ENCODE results near the gene DLG2.
"Not testable (repeated sequence)": the region's sequence is repeated elsewhere in the genome, so short reads cannot be mapped to it uniquely, and the experiment has no call there.

The DLG2 gene

GRCh38 chr11:83768489-83768888 is 1858.7 kb downstream of the DLG2 start:
- H3K27me3 ChIP-seq (ENCODE audit: control insufficient read depth, insufficient read depth, low read length): no peaks in the 10 kb centered on the region
- H3K4me3 ChIP-seq (ENCODE audit: low read depth, low read length): no peak overlapping the region
- no peak overlapping the region for H3K9ac ChIP-seq (ENCODE audit: low read depth, low read length)
- H3K4me1 ChIP-seq (ENCODE audit: control insufficient read depth, insufficient read depth, low read length): no peaks in the 10 kb centered on the region
- no peaks in the 10 kb centered on the region for H3K36me3 ChIP-seq (ENCODE audit: control insufficient read depth, insufficient read depth, low read length)
- H3K9me3 ChIP-seq (ENCODE audit: control insufficient read depth, insufficient read depth, low read length): no peaks in the 10 kb centered on the region

GRCh38 chr11:83766932-83767331 is 1860.2 kb downstream of the DLG2 start:
- Histone ChIP-seq H3K27me3 (ENCODE audit: control insufficient read depth, insufficient read depth, low read length) (no peaks in the 10 kb centered on the region), H3K4me3 (ENCODE audit: low read depth, low read length) (no peak overlapping the region), H3K9me3 (ENCODE audit: control insufficient read depth, insufficient read depth, low read length) (no peaks in the 10 kb centered on the region), H3K36me3 (ENCODE audit: control insufficient read depth, insufficient read depth, low read length) (no peaks in the 10 kb centered on the region), H3K4me1 (ENCODE audit: control insufficient read depth, insufficient read depth, low read length) (no peaks in the 10 kb centered on the region), H3K9ac (ENCODE audit: low read depth, low read length) (no peak overlapping the region)

GRCh38 chr11:83764643-83765042 is 1862.5 kb downstream of the DLG2 start:
- Histone ChIP-seq H3K9ac (ENCODE audit: low read depth, low read length) (no peak overlapping the region), H3K36me3 (ENCODE audit: control insufficient read depth, insufficient read depth, low read length) (no peaks in the 10 kb centered on the region), H3K4me1 (ENCODE audit: control insufficient read depth, insufficient read depth, low read length) (no peaks in the 10 kb centered on the region), H3K4me3 (ENCODE audit: low read depth, low read length) (no peak overlapping the region), H3K27me3 (ENCODE audit: control insufficient read depth, insufficient read depth, low read length) (no peaks in the 10 kb centered on the region), H3K9me3 (ENCODE audit: control insufficient read depth, insufficient read depth, low read length) (no peaks in the 10 kb centered on the region)

GRCh38 chr11:83760932-83761331 is 1866.2 kb downstream of the DLG2 start:
- H3K27me3 ChIP-seq (ENCODE audit: control insufficient read depth, insufficient read depth, low read length): no peaks in the 10 kb centered on the region
- H3K9me3 ChIP-seq (ENCODE audit: control insufficient read depth, insufficient read depth, low read length): no peaks in the 10 kb centered on the region
- H3K4me3 ChIP-seq (ENCODE audit: low read depth, low read length): no peak overlapping the region
- H3K4me1 ChIP-seq (ENCODE audit: control insufficient read depth, insufficient read depth, low read length): no peaks in the 10 kb centered on the region
- no peak overlapping the region for H3K9ac ChIP-seq (ENCODE audit: low read depth, low read length)
- no peaks in the 10 kb centered on the region for H3K36me3 ChIP-seq (ENCODE audit: control insufficient read depth, insufficient read depth, low read length)

GRCh38 chr11:83759148-83759547 is 1868.0 kb downstream of the DLG2 start:
- Histone ChIP-seq H3K27me3 (ENCODE audit: control insufficient read depth, insufficient read depth, low read length) (no peaks in the 10 kb centered on the region), H3K4me3 (ENCODE audit: low read depth, low read length) (no peak overlapping the region), H3K9me3 (ENCODE audit: control insufficient read depth, insufficient read depth, low read length) (no peaks in the 10 kb centered on the region), H3K4me1 (ENCODE audit: control insufficient read depth, insufficient read depth, low read length) (no peaks in the 10 kb centered on the region), H3K36me3 (ENCODE audit: control insufficient read depth, insufficient read depth, low read length) (no peaks in the 10 kb centered on the region), H3K9ac (ENCODE audit: low read depth, low read length) (no peak overlapping the region)

- H3K4me3 ChIP-seq (ENCODE audit: low read depth, low read length): no peak overlapping the region
- no peaks in the 10 kb centered on the region for H3K36me3 ChIP-seq (ENCODE audit: control insufficient read depth, insufficient read depth, low read length)
- H3K27me3 ChIP-seq (ENCODE audit: control insufficient read depth, insufficient read depth, low read length): no peaks in the 10 kb centered on the region
- H3K9ac ChIP-seq (ENCODE audit: low read depth, low read length): no peak overlapping the region
- no peaks in the 10 kb centered on the region for H3K4me1 ChIP-seq (ENCODE audit: control insufficient read depth, insufficient read depth, low read length)
- no peaks in the 10 kb centered on the region for H3K9me3 ChIP-seq (ENCODE audit: control insufficient read depth, insufficient read depth, low read length)
Observed at GRCh38 chr11:83751041-83751440, 1876.1 kb downstream of the DLG2 start.

GRCh38 chr11:83746921-83747585 is 1880.1 kb downstream of the DLG2 start:
- Histone ChIP-seq H3K27me3 (ENCODE audit: control insufficient read depth, insufficient read depth, low read length) (no peaks in the 10 kb centered on the region), H3K4me3 (ENCODE audit: low read depth, low read length) (no peak overlapping the region), H3K36me3 (ENCODE audit: control insufficient read depth, insufficient read depth, low read length) (no peaks in the 10 kb centered on the region), H3K4me1 (ENCODE audit: control insufficient read depth, insufficient read depth, low read length) (no peaks in the 10 kb centered on the region), H3K9me3 (ENCODE audit: control insufficient read depth, insufficient read depth, low read length) (no peaks in the 10 kb centered on the region), H3K9ac (ENCODE audit: low read depth, low read length) (no peak overlapping the region)

- Histone ChIP-seq H3K4me3 (ENCODE audit: low read depth, low read length) (no peak overlapping the region), H3K36me3 (ENCODE audit: control insufficient read depth, insufficient read depth, low read length) (no peaks in the 10 kb centered on the region), H3K9ac (ENCODE audit: low read depth, low read length) (no peak overlapping the region)
Observed at GRCh38 chr11:83744620-83745192, 1882.4 kb downstream of the DLG2 start.

GRCh38 chr11:83736684-83737083 is 1890.5 kb downstream of the DLG2 start:
- no peaks in the 10 kb centered on the region for H3K9me3 ChIP-seq (ENCODE audit: control insufficient read depth, insufficient read depth, low read length)
- no peak overlapping the region for H3K9ac ChIP-seq (ENCODE audit: low read depth, low read length)
- H3K27me3 ChIP-seq (ENCODE audit: control insufficient read depth, insufficient read depth, low read length): no peaks in the 10 kb centered on the region
- no peak overlapping the region for H3K4me3 ChIP-seq (ENCODE audit: low read depth, low read length)
- no peaks in the 10 kb centered on the region for H3K36me3 ChIP-seq (ENCODE audit: control insufficient read depth, insufficient read depth, low read length)
- H3K4me1 ChIP-seq (ENCODE audit: control insufficient read depth, insufficient read depth, low read length): no peaks in the 10 kb centered on the region

More at GRCh38 chr11:83744620-83745192, 1882.4 kb downstream of the DLG2 start:
- no peaks in the 10 kb centered on the region for H3K27me3 ChIP-seq (ENCODE audit: control insufficient read depth, insufficient read depth, low read length)
- no peaks in the 10 kb centered on the region for H3K9me3 ChIP-seq (ENCODE audit: control insufficient read depth, insufficient read depth, low read length)
- H3K4me1 ChIP-seq (ENCODE audit: control insufficient read depth, insufficient read depth, low read length): no peaks in the 10 kb centered on the region

GRCh38 chr11:83734120-83734519 is 1893.0 kb downstream of the DLG2 start:
- H3K9me3 ChIP-seq (ENCODE audit: control insufficient read depth, insufficient read depth, low read length): no peaks in the 10 kb centered on the region
- no peaks in the 10 kb centered on the region for H3K36me3 ChIP-seq (ENCODE audit: control insufficient read depth, insufficient read depth, low read length)
- no peaks in the 10 kb centered on the region for H3K4me1 ChIP-seq (ENCODE audit: control insufficient read depth, insufficient read depth, low read length)
- no peak overlapping the region for H3K9ac ChIP-seq (ENCODE audit: low read depth, low read length)
- H3K4me3 ChIP-seq (ENCODE audit: low read depth, low read length): no peak overlapping the region
- no peaks in the 10 kb centered on the region for H3K27me3 ChIP-seq (ENCODE audit: control insufficient read depth, insufficient read depth, low read length)

- not testable (repeated sequence) for H3K27me3 ChIP-seq (ENCODE audit: control insufficient read depth, insufficient read depth, low read length); H3K4me3 ChIP-seq (ENCODE audit: low read depth, low read length); H3K9me3 ChIP-seq (ENCODE audit: control insufficient read depth, insufficient read depth, low read length); H3K9ac ChIP-seq (ENCODE audit: low read depth, low read length); H3K36me3 ChIP-seq (ENCODE audit: control insufficient read depth, insufficient read depth, low read length); H3K4me1 ChIP-seq (ENCODE audit: control insufficient read depth, insufficient read depth, low read length)
Observed at GRCh38 chr11:83731288-83731687, 1895.9 kb downstream of the DLG2 start.

- Histone ChIP-seq H3K27me3 (ENCODE audit: control insufficient read depth, insufficient read depth, low read length) (no peaks in the 10 kb centered on the region), H3K4me3 (ENCODE audit: low read depth, low read length) (no peak overlapping the region), H3K9me3 (ENCODE audit: control insufficient read depth, insufficient read depth, low read length) (no peaks in the 10 kb centered on the region), H3K9ac (ENCODE audit: low read depth, low read length) (no peak overlapping the region), H3K4me1 (ENCODE audit: control insufficient read depth, insufficient read depth, low read length) (peaks cover 24% of the 10 kb centered on the region), H3K36me3 (ENCODE audit: control insufficient read depth, insufficient read depth, low read length) (no peaks in the 10 kb centered on the region)
Observed at GRCh38 chr11:83728281-83728680, 1898.9 kb downstream of the DLG2 start.
